GM21515 (cell line): ENCODE data around the gene SPDYE5.

ENCODE experiments used
- ATAC-seq: cut with Tn5 transposase; IDR thresholded peaks from one replicate; pipeline ENCODE4 v1.9.1; 2021; ENCODE audit not compliant: unreplicated experiment

Gene SPDYE5

GRCh38 chr7:75536491-75536890, 44.4 kb downstream of the SPDYE5 start:
- ATAC-seq = no peak

- ATAC-seq = no peak
Observed at GRCh38 chr7:75536940-75537538, 44.9 kb downstream of the SPDYE5 start.

- no peak for ATAC-seq
Observed at GRCh38 chr7:75537731-75538130, 45.6 kb downstream of the SPDYE5 start.

DNA sequence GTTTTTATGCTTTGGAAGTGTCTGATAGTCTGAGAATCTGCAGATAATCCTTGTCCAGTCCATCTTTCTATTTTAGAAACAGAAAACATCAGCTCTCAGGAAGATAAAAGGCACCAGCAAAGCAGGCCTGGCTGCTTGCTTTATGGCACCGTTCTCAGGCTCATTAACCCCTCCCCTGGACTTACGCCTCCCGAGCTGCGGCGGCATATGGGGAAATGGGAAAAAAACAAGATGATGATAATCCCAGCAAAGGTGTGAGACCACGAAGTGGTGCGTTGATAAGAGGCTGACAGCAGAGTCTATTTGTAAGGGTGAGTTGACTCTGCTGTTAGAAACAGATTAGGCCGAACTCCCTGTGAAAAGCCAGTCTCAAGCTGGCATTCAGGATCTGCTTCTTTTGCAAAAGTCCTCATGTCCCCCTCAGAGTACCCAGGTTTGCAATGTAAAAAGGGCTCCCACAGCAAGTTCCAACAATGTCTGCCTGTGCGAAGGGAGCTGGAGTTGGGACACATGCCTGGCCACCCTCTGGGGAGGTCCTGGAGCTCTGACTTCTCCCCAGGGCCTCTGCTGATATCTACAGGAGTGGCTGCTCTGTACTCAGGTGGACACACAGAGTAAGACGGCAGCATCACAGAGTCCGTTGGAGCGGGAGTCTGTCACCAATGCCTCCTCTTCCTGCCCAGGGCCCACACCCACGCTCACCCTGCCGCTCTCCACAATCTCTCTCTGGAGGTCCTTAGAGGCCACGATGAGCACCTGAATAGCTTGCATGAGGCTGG, 54.3 kb downstream of the SPDYE5 start:
- no peak for ATAC-seq
